ENCODE data around the gene CARD9. TPM values are rescaled to one million over a fixed set of nuclear protein-coding genes. Genes with fewer than 3 reads are reported as not detected.

The CARD9 gene
- total RNA-seq, 2 donors from 2014 or later, result 0.35 to 1.5 TPM

- 78 to 91% methylated on average over 6 to 11 of the region's 11 CpGs for WGBS, 2 experiments (ENCODE audit: insufficient coverage in 1 of 2, insufficient read length in 1 of 2)
- H3K36me3 Mint-ChIP-seq (ENCODE audit: low read depth), result no peaks in the 10 kb centered on the region
These were observed 40.9 kb downstream of the CARD9 start for GRCh38 chr9:136332482-136332983.

GRCh38 chr9:136331556-136332481 lies 41.6 kb downstream of the CARD9 start:
- Mint-ChIP-seq H3K4me3 (no peak overlapping the region), H3K27me3 (ENCODE audit: insufficient read depth) (no peaks in the 10 kb centered on the region), H3K36me3 (ENCODE audit: low read depth) (no peaks in the 10 kb centered on the region), H3K4me1 (peaks cover 5% of the 10 kb centered on the region), H3K27ac (no peak overlapping the region), H3K9me3 (no peaks in the 10 kb centered on the region)
- 91% methylated on average over 29 to 46 of the region's 46 CpGs for WGBS, 2 experiments (ENCODE audit: insufficient coverage in 1 of 2, insufficient read length in 1 of 2)
- Histone ChIP-seq H3K27me3 (ENCODE audit: control insufficient read depth, insufficient read depth, low read length, poor library complexity, severe bottlenecking) (no peaks in the 10 kb centered on the region), H3K4me3 (ENCODE audit: low read length) (no peak overlapping the region), H3K4me1 (ENCODE audit: control insufficient read depth, insufficient read depth, low read length) (peaks cover 8% of the 10 kb centered on the region), H3K27ac (ENCODE audit: low read depth, low read length) (no peak overlapping the region), H3K9me3 (ENCODE audit: control insufficient read depth, low read length) (no peaks in the 10 kb centered on the region), H3K9ac (ENCODE audit: extremely low read depth, low read length, poor library complexity, severe bottlenecking) (no peak overlapping the region), H3K36me3 (ENCODE audit: control insufficient read depth, insufficient read depth, low read length) (peaks cover 4% of the 10 kb centered on the region)
- TF ChIP-seq CTCF (conservative IDR thresholded peaks at IDR 0.05), result no peak
- no peak for DNase-seq

More at GRCh38 chr9:136332482-136332983, 40.9 kb downstream of the CARD9 start:
- Mint-ChIP-seq H3K27ac (no peak overlapping the region), H3K27me3 (ENCODE audit: insufficient read depth) (no peaks in the 10 kb centered on the region), H3K4me3 (no peak overlapping the region), H3K4me1 (peaks cover 5% of the 10 kb centered on the region), H3K9me3 (no peaks in the 10 kb centered on the region)
- Histone ChIP-seq H3K27ac (ENCODE audit: low read depth, low read length) (no peak overlapping the region), H3K4me1 (ENCODE audit: control insufficient read depth, insufficient read depth, low read length) (peaks cover 6% of the 10 kb centered on the region), H3K36me3 (ENCODE audit: control insufficient read depth, insufficient read depth, low read length) (peaks cover 4% of the 10 kb centered on the region), H3K9ac (ENCODE audit: extremely low read depth, low read length, poor library complexity, severe bottlenecking) (no peak overlapping the region), H3K9me3 (ENCODE audit: control insufficient read depth, low read length) (no peaks in the 10 kb centered on the region), H3K27me3 (ENCODE audit: control insufficient read depth, insufficient read depth, low read length, poor library complexity, severe bottlenecking) (no peaks in the 10 kb centered on the region), H3K4me3 (ENCODE audit: low read length) (no peak overlapping the region)
- DNase-seq, result no peak
- no peak for TF ChIP-seq CTCF (conservative IDR thresholded peaks at IDR 0.05)

GRCh38 chr9:136331030-136331429 lies 42.4 kb downstream of the CARD9 start:
- no peaks in the 10 kb centered on the region for H3K9me3 Mint-ChIP-seq
- WGBS, 2 experiments (ENCODE audit: insufficient coverage in 1 of 2, insufficient read length in 1 of 2), result 91 to 92% methylated on average over 6 to 15 of the region's 15 CpGs
- no peak for DNase-seq
- Histone ChIP-seq H3K27me3 (ENCODE audit: control insufficient read depth, insufficient read depth, low read length, poor library complexity, severe bottlenecking) (no peaks in the 10 kb centered on the region), H3K36me3 (ENCODE audit: control insufficient read depth, insufficient read depth, low read length) (peaks cover 4% of the 10 kb centered on the region), H3K4me1 (ENCODE audit: control insufficient read depth, insufficient read depth, low read length) (peaks cover 16% of the 10 kb centered on the region), H3K9me3 (ENCODE audit: control insufficient read depth, low read length) (no peaks in the 10 kb centered on the region), H3K9ac (ENCODE audit: extremely low read depth, low read length, poor library complexity, severe bottlenecking) (no peak overlapping the region), H3K4me3 (ENCODE audit: low read length) (no peak overlapping the region), H3K27ac (ENCODE audit: low read depth, low read length) (no peak overlapping the region)
- H3K4me1 Mint-ChIP-seq, result peaks cover 6% of the 10 kb centered on the region
- TF ChIP-seq CTCF (conservative IDR thresholded peaks at IDR 0.05), result no peak
- no peak overlapping the region for H3K27ac Mint-ChIP-seq
- H3K27me3 Mint-ChIP-seq (ENCODE audit: insufficient read depth), result no peaks in the 10 kb centered on the region
- no peak overlapping the region for H3K4me3 Mint-ChIP-seq
- no peaks in the 10 kb centered on the region for H3K36me3 Mint-ChIP-seq (ENCODE audit: low read depth)
